Prostate gland (tissue), 2 donors: ENCODE results near the gene RNASE13.
"Not testable (repeated sequence)": the region's sequence is repeated elsewhere in the genome, so short reads cannot be mapped to it uniquely, and the experiment has no call there.

Source experiments
- POLR2A ChIP-seq: fragments of 450-650 bp; IDR thresholded peaks from one replicate; pipeline ENCODE4 v1.6.1; 2016; ENCODE audit warnings: antibody characterized with exemption, mild to moderate bottlenecking
- TF ChIP-seq, protein P1 (sequence below), 4 experiments: fragments of 200-600 bp in 2 of 4; fragments of 450-650 bp in 2 of 4; sonication (generic) in 2 of 4; IDR thresholded peaks; 1 replicate in 3 of 4; 2 replicates in 1 of 4; pipeline ENCODE4 v1.5.1; 2016 to 2019; ENCODE audit warnings: antibody characterized with exemption in 4 of 4, mild to moderate bottlenecking in 2 of 4, moderate library complexity in 2 of 4

DNA sequence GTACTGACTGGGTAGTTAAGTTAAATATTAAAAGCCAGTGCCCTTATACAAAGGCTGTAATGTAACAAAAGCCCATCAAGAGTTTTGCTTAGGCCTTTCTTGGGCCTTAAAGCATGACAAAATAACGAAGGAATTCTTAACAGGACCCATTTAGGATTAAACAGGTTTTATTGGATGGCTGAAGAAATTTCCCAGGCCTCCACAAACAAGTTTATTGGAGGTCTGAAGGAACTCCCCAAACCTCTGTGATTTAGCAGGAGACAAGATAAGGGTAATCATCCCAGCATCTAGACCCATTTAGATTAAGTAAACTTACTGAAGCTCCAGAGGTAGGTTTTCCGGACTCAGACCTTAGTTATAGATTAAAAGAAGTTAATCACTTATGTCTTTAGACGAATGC lies 24.9 kb downstream of the RNASE13 start:
- not testable (repeated sequence) for TF ChIP-seq POLR2A
- TF ChIP-seq, protein P1, sequence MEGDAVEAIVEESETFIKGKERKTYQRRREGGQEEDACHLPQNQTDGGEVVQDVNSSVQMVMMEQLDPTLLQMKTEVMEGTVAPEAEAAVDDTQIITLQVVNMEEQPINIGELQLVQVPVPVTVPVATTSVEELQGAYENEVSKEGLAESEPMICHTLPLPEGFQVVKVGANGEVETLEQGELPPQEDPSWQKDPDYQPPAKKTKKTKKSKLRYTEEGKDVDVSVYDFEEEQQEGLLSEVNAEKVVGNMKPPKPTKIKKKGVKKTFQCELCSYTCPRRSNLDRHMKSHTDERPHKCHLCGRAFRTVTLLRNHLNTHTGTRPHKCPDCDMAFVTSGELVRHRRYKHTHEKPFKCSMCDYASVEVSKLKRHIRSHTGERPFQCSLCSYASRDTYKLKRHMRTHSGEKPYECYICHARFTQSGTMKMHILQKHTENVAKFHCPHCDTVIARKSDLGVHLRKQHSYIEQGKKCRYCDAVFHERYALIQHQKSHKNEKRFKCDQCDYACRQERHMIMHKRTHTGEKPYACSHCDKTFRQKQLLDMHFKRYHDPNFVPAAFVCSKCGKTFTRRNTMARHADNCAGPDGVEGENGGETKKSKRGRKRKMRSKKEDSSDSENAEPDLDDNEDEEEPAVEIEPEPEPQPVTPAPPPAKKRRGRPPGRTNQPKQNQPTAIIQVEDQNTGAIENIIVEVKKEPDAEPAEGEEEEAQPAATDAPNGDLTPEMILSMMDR (IDR thresholded peaks at IDR 0.05) = not testable (repeated sequence)
